Measurements from ENCODE around the gene SND1. TPM values are rescaled to one million over a fixed set of nuclear protein-coding genes. Genes with fewer than 3 reads are reported as not detected.

The SND1 gene
- total RNA-seq, 2 donors from 2014 or later: 91.0 to 111 TPM

GRCh38 chr7:127979113-127979727, 327.2 kb downstream of the SND1 start:
- Histone ChIP-seq H3K27ac (no peak overlapping the region), H3K9me3 (peaks cover 6% of the 10 kb centered on the region), H3K27me3 (replicated peaks; ENCODE audit: insufficient read depth) (no peaks in the 10 kb centered on the region), H3K4me3 (no peak overlapping the region), H3K4me1 (ENCODE audit: control insufficient read depth in 1 of 2, low read depth in 2 of 2) (no peaks in the 10 kb centered on the region), H3K36me3 (no peaks in the 10 kb centered on the region)
- DNase-seq (ENCODE audit: low spot score): no peak
- ATAC-seq (ENCODE audit: insufficient number of reproducible peaks, low FRiP score, low read depth): no peak
- TF ChIP-seq CTCF (IDR thresholded peaks at IDR 0.05): no peak

- DNase-seq (ENCODE audit: low spot score) (no peak), ATAC-seq (ENCODE audit: insufficient number of reproducible peaks, low FRiP score, low read depth) (no peak)
- TF ChIP-seq CTCF (IDR thresholded peaks at IDR 0.05): no peak
- H3K4me3 ChIP-seq: no peak overlapping the region
- no peaks in the 10 kb centered on the region for H3K27me3 ChIP-seq (replicated peaks; ENCODE audit: insufficient read depth)
- H3K4me1 ChIP-seq (ENCODE audit: control insufficient read depth in 1 of 2, low read depth in 2 of 2): no peaks in the 10 kb centered on the region
- H3K9me3 ChIP-seq: peaks cover 6% of the 10 kb centered on the region
- H3K27ac ChIP-seq: no peak overlapping the region
- no peaks in the 10 kb centered on the region for H3K36me3 ChIP-seq
Observed at GRCh38 chr7:127979728-127980126, 327.7 kb downstream of the SND1 start.

- DNase-seq (ENCODE audit: low spot score) (no peak), ATAC-seq (ENCODE audit: insufficient number of reproducible peaks, low FRiP score, low read depth) (no peak)
- Histone ChIP-seq H3K36me3 (no peaks in the 10 kb centered on the region), H3K27ac (no peak overlapping the region), H3K4me3 (no peak overlapping the region), H3K4me1 (ENCODE audit: control insufficient read depth in 1 of 2, low read depth in 2 of 2) (peaks cover 0 to 2% of the 10 kb centered on the region in 2 donors), H3K9me3 (peaks cover 6% of the 10 kb centered on the region), H3K27me3 (replicated peaks; ENCODE audit: insufficient read depth) (no peaks in the 10 kb centered on the region)
- no peak for TF ChIP-seq CTCF (IDR thresholded peaks at IDR 0.05)
Observed at GRCh38 chr7:127980901-127981300, 328.9 kb downstream of the SND1 start.

- Histone ChIP-seq H3K27me3 (replicated peaks; ENCODE audit: insufficient read depth) (no peaks in the 10 kb centered on the region), H3K27ac (no peak overlapping the region), H3K9me3 (peaks cover 6% of the 10 kb centered on the region), H3K4me1 (ENCODE audit: control insufficient read depth in 1 of 2, low read depth in 2 of 2) (peaks cover 0 to 12% of the 10 kb centered on the region in 2 donors), H3K4me3 (no peak overlapping the region), H3K36me3 (no peaks in the 10 kb centered on the region)
- TF ChIP-seq CTCF (IDR thresholded peaks at IDR 0.05): no peak
- DNase-seq (ENCODE audit: low spot score): no peak
- no peak for ATAC-seq (ENCODE audit: insufficient number of reproducible peaks, low FRiP score, low read depth)
Observed at GRCh38 chr7:127981965-127982364, 330.0 kb downstream of the SND1 start.

- Histone ChIP-seq H3K27ac (no peak overlapping the region), H3K36me3 (no peaks in the 10 kb centered on the region), H3K4me3 (no peak overlapping the region), H3K4me1 (ENCODE audit: control insufficient read depth in 1 of 2, low read depth in 2 of 2) (peaks cover 0 to 17% of the 10 kb centered on the region in 2 donors), H3K9me3 (peaks cover 4% of the 10 kb centered on the region), H3K27me3 (replicated peaks; ENCODE audit: insufficient read depth) (no peaks in the 10 kb centered on the region)
- no peak for DNase-seq (ENCODE audit: low spot score)
- ATAC-seq (ENCODE audit: insufficient number of reproducible peaks, low FRiP score, low read depth): no peak
- no peak for TF ChIP-seq CTCF (IDR thresholded peaks at IDR 0.05)
Observed at GRCh38 chr7:127983804-127984332, 331.9 kb downstream of the SND1 start.
